Measurements from ENCODE around the gene CNDP2. TPM values are rescaled to one million over a fixed set of nuclear protein-coding genes. Genes with fewer than 3 reads are reported as not detected.

CNDP2 gene
- total RNA-seq, 1 donor from 2014 or later = 197 TPM

DNA sequence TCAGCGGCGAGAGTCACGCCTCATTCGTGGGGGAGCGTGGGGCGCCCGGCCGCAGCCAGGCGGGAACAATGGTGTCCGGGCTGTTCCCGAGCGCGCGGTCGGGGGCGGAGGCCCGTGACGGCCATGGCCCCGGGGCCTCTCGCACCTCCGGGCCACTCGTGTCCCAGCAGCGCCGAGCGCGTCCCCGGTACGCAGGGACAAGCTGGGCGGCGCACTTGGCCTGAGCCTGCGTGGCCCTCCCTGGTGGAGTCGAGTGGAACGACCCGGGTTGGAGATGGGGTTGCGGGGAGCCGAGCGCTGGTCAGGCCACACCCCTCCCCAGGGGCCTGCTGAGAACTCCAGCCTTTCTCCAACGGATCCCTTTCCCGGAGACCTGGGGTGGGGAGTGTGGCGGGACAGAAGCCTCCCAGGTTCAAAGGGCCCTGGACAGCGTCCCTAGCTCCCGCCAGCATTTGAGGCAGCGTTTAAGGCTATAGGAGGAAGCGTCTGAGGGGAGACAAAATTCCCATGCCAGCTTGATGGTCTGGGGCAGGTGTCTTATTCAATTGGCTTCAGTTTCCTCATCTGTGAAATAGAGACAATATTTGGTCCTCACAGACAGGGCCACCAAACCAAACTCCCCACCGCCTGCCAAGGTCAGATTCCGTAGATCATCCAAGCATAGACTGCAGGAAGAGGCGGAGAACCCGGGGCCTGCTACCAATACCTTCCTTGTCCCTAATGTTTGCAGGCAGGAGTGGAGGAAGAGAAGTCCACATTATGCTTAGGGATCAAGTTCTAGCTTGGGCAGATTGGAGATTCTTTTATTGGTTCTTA is 553 bp downstream of the CNDP2 start:
- Mint-ChIP-seq H3K4me3 (peak overlapping the region; percentile 97), H3K9me3 (no peaks in the 10 kb centered on the region), H3K27ac (peak overlapping the region; percentile 97), H3K4me1 (ENCODE audit: unreplicated experiment) (peaks cover 29% of the 10 kb centered on the region), H3K36me3 (peaks cover 19% of the 10 kb centered on the region), H3K27me3 (no peaks in the 10 kb centered on the region)
- TF ChIP-seq, protein P1, sequence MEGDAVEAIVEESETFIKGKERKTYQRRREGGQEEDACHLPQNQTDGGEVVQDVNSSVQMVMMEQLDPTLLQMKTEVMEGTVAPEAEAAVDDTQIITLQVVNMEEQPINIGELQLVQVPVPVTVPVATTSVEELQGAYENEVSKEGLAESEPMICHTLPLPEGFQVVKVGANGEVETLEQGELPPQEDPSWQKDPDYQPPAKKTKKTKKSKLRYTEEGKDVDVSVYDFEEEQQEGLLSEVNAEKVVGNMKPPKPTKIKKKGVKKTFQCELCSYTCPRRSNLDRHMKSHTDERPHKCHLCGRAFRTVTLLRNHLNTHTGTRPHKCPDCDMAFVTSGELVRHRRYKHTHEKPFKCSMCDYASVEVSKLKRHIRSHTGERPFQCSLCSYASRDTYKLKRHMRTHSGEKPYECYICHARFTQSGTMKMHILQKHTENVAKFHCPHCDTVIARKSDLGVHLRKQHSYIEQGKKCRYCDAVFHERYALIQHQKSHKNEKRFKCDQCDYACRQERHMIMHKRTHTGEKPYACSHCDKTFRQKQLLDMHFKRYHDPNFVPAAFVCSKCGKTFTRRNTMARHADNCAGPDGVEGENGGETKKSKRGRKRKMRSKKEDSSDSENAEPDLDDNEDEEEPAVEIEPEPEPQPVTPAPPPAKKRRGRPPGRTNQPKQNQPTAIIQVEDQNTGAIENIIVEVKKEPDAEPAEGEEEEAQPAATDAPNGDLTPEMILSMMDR (conservative IDR thresholded peaks at IDR 0.05) = peak; percentile 60
- DNase-seq (ENCODE audit: extremely low spot score, unreplicated experiment) = no peak

DNA sequence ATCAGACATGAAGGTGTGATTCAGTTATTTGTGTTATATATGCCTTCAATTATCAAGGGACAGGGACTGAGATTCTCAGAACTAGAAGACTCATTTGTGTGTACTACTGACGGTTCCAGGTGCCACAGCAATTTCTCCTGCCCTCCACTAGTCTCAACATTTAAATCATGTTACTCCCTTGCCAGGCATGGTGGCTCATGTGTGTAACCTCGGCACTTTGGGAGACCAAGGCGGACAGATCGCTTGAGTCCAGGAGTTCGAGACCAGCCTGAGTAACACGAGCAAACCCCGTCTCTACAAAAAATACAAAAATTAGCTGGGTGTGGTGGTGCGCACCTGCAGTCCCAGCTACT is 1.1 kb downstream of the CNDP2 start:
- Mint-ChIP-seq H3K9me3 (no peaks in the 10 kb centered on the region), H3K27ac (peak overlapping the region; percentile 91), H3K4me3 (peak overlapping the region; percentile 97), H3K36me3 (peaks cover 20% of the 10 kb centered on the region), H3K4me1 (ENCODE audit: unreplicated experiment) (peaks cover 29% of the 10 kb centered on the region), H3K27me3 (no peaks in the 10 kb centered on the region)
- DNase-seq (ENCODE audit: extremely low spot score, unreplicated experiment) = no peak
- TF ChIP-seq, protein P1 (conservative IDR thresholded peaks at IDR 0.05) = no peak

DNA sequence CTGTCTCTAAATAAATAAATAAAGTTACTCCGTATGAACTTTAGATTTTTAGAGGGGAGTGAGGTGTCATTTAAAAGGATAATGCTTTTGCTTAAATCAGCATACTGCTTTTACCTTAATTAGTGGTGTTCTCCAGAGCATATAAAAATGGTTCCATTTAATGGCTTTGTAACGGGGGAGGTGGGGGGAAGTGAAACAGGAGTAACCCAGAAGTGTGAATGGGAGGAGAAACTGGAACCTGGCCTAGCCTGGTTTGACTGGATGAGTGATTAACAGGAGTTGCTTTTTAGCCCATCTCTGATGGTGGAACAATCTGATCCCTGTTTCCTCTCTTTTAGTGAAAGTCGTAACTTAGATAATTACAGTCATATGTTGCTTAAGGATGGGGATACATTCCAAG is 1.6 kb downstream of the CNDP2 start:
- Mint-ChIP-seq H3K4me3 (peak overlapping the region; percentile 97), H3K9me3 (no peaks in the 10 kb centered on the region), H3K36me3 (peaks cover 23% of the 10 kb centered on the region), H3K4me1 (ENCODE audit: unreplicated experiment) (peaks cover 29% of the 10 kb centered on the region), H3K27ac (peak overlapping the region; percentile 91), H3K27me3 (no peaks in the 10 kb centered on the region)
- DNase-seq (ENCODE audit: extremely low spot score, unreplicated experiment) = no peak
- TF ChIP-seq, protein P1 (conservative IDR thresholded peaks at IDR 0.05) = no peak

DNA sequence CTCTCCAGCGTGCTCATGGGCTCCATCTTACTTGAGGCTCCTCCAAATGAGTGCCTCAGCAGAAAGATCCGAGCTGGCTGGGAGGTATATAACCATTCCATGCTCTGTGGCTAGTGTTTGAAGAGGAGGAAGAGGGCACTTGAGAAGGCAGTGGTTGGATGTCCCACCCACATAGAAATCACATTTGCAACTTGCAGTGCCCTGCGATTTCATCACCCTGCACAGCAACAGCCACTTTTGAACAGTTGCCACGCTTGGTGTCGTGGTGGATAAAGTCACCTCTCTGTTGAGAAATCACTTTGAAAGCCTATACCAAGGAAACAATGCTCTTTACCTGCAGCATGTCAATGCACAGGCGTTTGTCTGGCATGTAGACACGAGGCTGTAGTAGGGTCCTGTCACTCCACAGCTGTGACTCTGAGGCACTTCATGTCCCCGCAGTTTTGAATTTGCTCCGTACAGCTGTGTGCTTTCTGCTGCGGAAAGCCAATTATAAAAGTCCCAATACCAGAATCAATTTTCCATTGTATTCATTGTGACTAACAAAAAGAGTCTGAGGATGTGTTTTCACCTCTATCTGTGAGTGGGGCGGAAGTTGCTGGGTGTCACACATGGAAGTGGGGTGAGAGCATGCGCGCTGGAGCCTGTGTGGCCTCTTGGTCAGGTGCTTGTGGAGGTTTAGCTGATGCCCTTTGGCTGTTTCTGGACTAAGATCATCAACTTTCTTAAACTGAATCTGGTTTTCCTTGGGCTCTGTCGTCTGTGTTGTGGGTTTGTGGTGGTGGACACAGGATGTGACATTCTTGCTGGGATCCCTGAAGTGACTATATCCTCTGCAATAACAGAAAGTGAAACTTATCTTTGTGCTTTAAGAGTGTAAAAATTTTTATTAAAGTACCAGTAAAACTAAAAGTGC is 2.8 kb downstream of the CNDP2 start:
- H3K27ac Mint-ChIP-seq = peak overlapping the region; percentile 96
- DNase-seq (ENCODE audit: extremely low spot score, unreplicated experiment) = no peak
- H3K36me3 Mint-ChIP-seq = peaks cover 23% of the 10 kb centered on the region
- peaks cover 29% of the 10 kb centered on the region for H3K4me1 Mint-ChIP-seq (ENCODE audit: unreplicated experiment)
- TF ChIP-seq, protein P1 (conservative IDR thresholded peaks at IDR 0.05) = no peak
- H3K27me3 Mint-ChIP-seq = no peaks in the 10 kb centered on the region
- H3K9me3 Mint-ChIP-seq = no peaks in the 10 kb centered on the region
- H3K4me3 Mint-ChIP-seq = peak overlapping the region; percentile 86

DNA sequence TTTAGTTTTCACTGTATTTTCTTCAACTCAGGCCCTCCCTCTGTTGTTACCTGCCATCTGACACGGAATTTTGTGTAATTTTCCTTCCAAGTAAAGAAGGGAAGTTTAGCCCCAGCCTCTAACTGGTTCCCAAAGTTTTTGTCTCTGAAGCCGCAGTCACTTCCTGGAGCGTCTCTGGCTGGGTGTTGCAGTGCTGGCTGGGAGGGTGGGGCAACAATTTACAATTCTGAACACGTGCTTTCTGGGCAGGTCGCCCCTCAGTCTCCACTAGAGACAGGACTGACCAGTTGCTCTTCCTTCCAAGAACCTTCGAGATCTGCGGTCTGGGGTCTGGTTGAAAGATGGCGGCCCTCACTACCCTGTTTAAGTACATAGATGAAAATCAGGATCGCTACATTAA is 3.5 kb downstream of the CNDP2 start:
- peak overlapping the region; percentile 86 for H3K4me3 Mint-ChIP-seq

More for the DNA sequence above, 3.5 kb downstream of the CNDP2 start:
- no peak for DNase-seq (ENCODE audit: extremely low spot score, unreplicated experiment)
- TF ChIP-seq, protein P1 (conservative IDR thresholded peaks at IDR 0.05) = no peak
- H3K36me3 Mint-ChIP-seq = peaks cover 23% of the 10 kb centered on the region
- H3K4me1 Mint-ChIP-seq (ENCODE audit: unreplicated experiment) = peaks cover 29% of the 10 kb centered on the region
- H3K9me3 Mint-ChIP-seq = no peaks in the 10 kb centered on the region
- no peaks in the 10 kb centered on the region for H3K27me3 Mint-ChIP-seq
- H3K27ac Mint-ChIP-seq = peak overlapping the region; percentile 96

All from type B pancreatic cell (in vitro differentiated cells).